Ovary (tissue), 9 donors: ENCODE results near the gene RAET1G. TPM values are rescaled to one million over a fixed set of nuclear protein-coding genes. Genes with fewer than 3 reads are reported as not detected.

Source experiments
- DNase-seq, 5 donors: peaks; one replicate each; pipeline ENCODE4 v3.0.0-alpha.2; 2019 to 2020
- H3K27ac ChIP-seq, 2 donors: fragments of 200-600 bp; one replicate each; pipeline versions ENCODE4 v1.5.1 to v1.8.0; 2019 to 2022
- H3K27me3 ChIP-seq: fragments of 200-600 bp; one replicate; pipeline ENCODE4 v1.8.0; 2022
- H3K36me3 ChIP-seq: fragments of 200-600 bp; sonication (generic); one replicate; pipeline ENCODE4 v1.5.1; 2019
- H3K4me1 ChIP-seq: one replicate; pipeline ENCODE4 v1.8.1; 2013; ENCODE audit warnings: mild to moderate bottlenecking, moderate library complexity; ENCODE audit not compliant: insufficient read depth
- H3K4me3 ChIP-seq: fragments of 200-600 bp; sonication (generic); one replicate; pipeline ENCODE4 v1.5.1; 2017
- H3K9me3 ChIP-seq, 2 donors: fragments of 200-600 bp in 1 of 2; sonication (generic) in 1 of 2; one replicate each; pipeline versions ENCODE4 v1.5.1 to v1.8.1; 2013 to 2019; ENCODE audit warnings: mild to moderate bottlenecking in 1 of 2, moderate library complexity in 1 of 2
- EP300 ChIP-seq: sonication (generic); formaldehyde crosslinking; IDR thresholded peaks from one replicate; pipeline ENCODE4 v1.6.1; 2017; ENCODE audit warnings: antibody characterized with exemption
- POLR2A ChIP-seq: fragments of 450-650 bp; IDR thresholded peaks from one replicate; pipeline ENCODE4 v1.6.1; 2017; ENCODE audit warnings: antibody characterized with exemption, mild to moderate bottlenecking, moderate library complexity
- WGBS, 3 donors: extraction: QIAGEN DNeasy Blood & Tissue Kit in 1 of 3; methylation state at CpG; one replicate each; pipeline versions ENCODE4 v1.1.5 to v1.1.7; 2013 to 2017; 5-methylcytosine and 5-hydroxymethylcytosine counted together
- intact Hi-C, 4 donors: fragments of 100-400 bp; cut with DNase I; formaldehyde crosslinking; loops; one replicate each; pipeline versions ENCODE4 v1.11.0 to v1.15.1; 2022 to 2023
- polyA plus RNA-seq, 2 donors: library from polyadenylated mRNA; stranded (reverse); fragments of 200-250 nt in 1 of 2; fragments of 350-450 nt in 1 of 2; fragmentation: Illumina TruSeq in 1 of 2; extraction: RNeasy Lipid Tissue Mini Kit (QIAGEN cat#74804) in 1 of 2; gene quantifications; one replicate each; pipeline ENCODE4 v1.2.3, GENCODE V29; 2013 to 2014
- total RNA-seq, 7 donors: library from RNA; depleted of rRNA in 2 of 7; stranded (reverse); fragments of >200 nt in 2 of 7; fragmentation: NEBNext Ultra II Directional in 3 of 7; extraction: Animal tissue kit (Norgen Biotek cat#: 25700) in 3 of 7; gene quantifications; one replicate each; pipeline versions ENCODE4 v1.1.0 to v1.2.4, GENCODE V29; 2016 to 2023
- donor health status: DM: no; HTN: no; CAD: no; lungs with moderate emphysema.
- donor health status: DM: no; HTN: no; CAD: no.
- donor health status: Bipolar disorder and iron deficiency.
- donor health status: DM: yes; HTN: yes; CAD: no.
- donor health status: DM: no; HTN: no; CAD: no.
- donor health status: DM: yes; HTN: yes; CAD: no.

RAET1G gene
- total and polyA plus RNA-seq, 9 donors = 0.42 to 1.5 (median 0.77) TPM; not detected in 1

DNA sequence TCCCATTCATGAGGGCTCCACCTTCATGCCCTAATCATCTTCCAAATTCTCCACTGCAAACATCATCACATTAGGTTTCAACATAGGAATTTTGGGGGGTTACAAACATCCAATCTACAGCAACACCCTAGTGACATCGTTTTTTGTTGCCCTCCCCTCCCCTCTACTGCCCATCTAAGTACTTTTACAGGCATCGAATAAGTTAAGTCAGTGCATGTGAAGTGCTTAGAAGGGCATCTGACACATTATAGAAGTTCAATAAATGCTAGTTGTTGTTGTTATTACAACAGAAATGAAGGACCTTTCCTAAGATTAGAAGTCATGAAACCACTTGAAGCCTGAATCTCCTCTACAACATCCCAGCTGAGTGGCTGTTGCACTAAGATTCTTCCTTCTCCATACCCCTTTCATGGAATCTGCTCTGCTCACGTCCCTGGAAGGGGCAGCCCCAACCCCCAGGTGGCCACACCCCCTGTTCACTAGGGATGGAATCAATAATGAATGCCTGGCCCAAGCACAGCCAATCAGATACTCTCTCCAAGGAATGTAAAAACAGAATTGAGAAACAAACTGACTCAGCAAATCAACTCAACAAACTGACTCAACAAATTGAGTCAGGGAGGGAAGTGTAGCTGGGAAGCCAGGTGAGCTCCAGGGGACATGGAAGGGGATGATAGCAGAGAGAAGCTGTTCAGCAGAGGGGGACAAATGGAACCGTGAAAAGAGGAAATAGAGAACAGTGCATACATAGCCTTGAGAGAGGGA, 54.9 kb downstream of the RAET1G start:
- Histone ChIP-seq H3K9me3 (no peaks in the 10 kb centered on the region), H3K4me1 (peaks cover 3% of the 10 kb centered on the region), H3K27ac (no peak overlapping the region), H3K27me3 (no peaks in the 10 kb centered on the region), H3K4me3 (no peak overlapping the region), H3K36me3 (no peaks in the 10 kb centered on the region)
- 49 to 69% (median 65%) methylated on average over 4 of the region's 4 CpGs for WGBS, 3 donors
- intact Hi-C loops = loop anchor here in 1 of 4 donors (10.0 kb wide), 1 partner anchor 57 kb away; the partner anchor contains the start of gene RAET1G
- TF ChIP-seq POLR2A (no peak), EP300 (no peak)
- no peak for DNase-seq

Other genes starting within 250 kb of the RAET1G start
- 10 to 100 TPM; 19.6 to 46.0 (median 36.4) TPM for gene LATS1, start 205.0 kb downstream of the RAET1G start, total RNA-seq
- 10 to 100 TPM; 10.7 to 19.1 TPM for gene LATS1, start 205.0 kb downstream of the RAET1G start, polyA plus RNA-seq
- gene NUP43, start 176.6 kb downstream of the RAET1G start, total RNA-seq = 10 to 100 TPM; 14.2 to 37.3 (median 26.0) TPM
- 10 to 100 TPM in 1 of 2 donors, 1 to 10 TPM in 1; 8.9 to 20.2 TPM for gene NUP43, start 176.6 kb downstream of the RAET1G start, polyA plus RNA-seq
- 10 to 100 TPM; 48.1 to 61.8 (median 54.7) TPM for gene PCMT1, start 173.4 kb downstream of the RAET1G start, total RNA-seq
- gene PCMT1, start 173.4 kb downstream of the RAET1G start, polyA plus RNA-seq = 10 to 100 TPM; 49.5 to 71.8 TPM
- gene LRP11, start 58.8 kb downstream of the RAET1G start, total RNA-seq = 10 to 100 TPM; 26.2 to 48.2 (median 37.5) TPM
- gene LRP11, start 58.8 kb downstream of the RAET1G start, polyA plus RNA-seq = 10 to 100 TPM; 21.8 to 45.2 TPM
- under 1 TPM in 4 of 7 donors, not detected in 3; 0.18 to 0.69 (median 0.29) TPM for gene RAET1E, start 25.0 kb downstream of the RAET1G start, total RNA-seq
- under 1 TPM; 0.11 to 0.23 TPM for gene RAET1E, start 25.0 kb downstream of the RAET1G start, polyA plus RNA-seq
- under 1 TPM in 1 of 7 donors, not detected in 6; 0.23 TPM for gene ULBP2, start 18.9 kb upstream of the RAET1G start, total RNA-seq
- gene ULBP2, start 18.9 kb upstream of the RAET1G start, polyA plus RNA-seq = 1 to 10 TPM in 1 of 2 donors, under 1 TPM in 1; 0.08 to 3.6 TPM
- gene ULBP1, start 40.8 kb upstream of the RAET1G start, total RNA-seq = 1 to 10 TPM in 1 of 7 donors, under 1 TPM in 3, not detected in 3; 0.08 to 1.2 (median 0.09) TPM
- gene ULBP1, start 40.8 kb upstream of the RAET1G start, polyA plus RNA-seq = 1 to 10 TPM in 1 of 2 donors, under 1 TPM in 1; 0.02 to 7.7 TPM
- gene RAET1L, start 102.4 kb upstream of the RAET1G start, total RNA-seq = not detected
- gene RAET1L, start 102.4 kb upstream of the RAET1G start, polyA plus RNA-seq = not detected
- 1 to 10 TPM in 3 of 7 donors, under 1 TPM in 2, not detected in 2; 0.66 to 2.5 (median 1.6) TPM for gene ULBP3, start 146.0 kb upstream of the RAET1G start, total RNA-seq
- 1 to 10 TPM; 1.0 to 2.3 TPM for gene ULBP3, start 146.0 kb upstream of the RAET1G start, polyA plus RNA-seq
- gene PPP1R14C, start 219.9 kb upstream of the RAET1G start, total RNA-seq = 1 to 10 TPM in 1 of 7 donors, under 1 TPM in 4, not detected in 2; 0.12 to 8.6 (median 0.74) TPM
- under 1 TPM; 0.17 to 0.30 TPM for gene PPP1R14C, start 219.9 kb upstream of the RAET1G start, polyA plus RNA-seq